HEK293 (cell line): ENCODE data around the gene PIP5KL1.

Source experiments
- CTCF ChIA-PET: fragments of 350-600 bp; formaldehyde crosslinking; extraction: SDS; loops from one replicate; lab custom pipeline; 2021; ENCODE audit warnings: antibody characterized with exemption; lab: Yijun Ruan, JAX
- POLR2A ChIA-PET: fragments of 300-600 bp; formaldehyde crosslinking; extraction: SDS; loops from one replicate; lab custom pipeline; 2020; ENCODE audit warnings: antibody characterized with exemption, inconsistent platforms; lab: Yijun Ruan, JAX
- H3K27ac ChIP-seq: fragments of 200-500 bp; sonication (Bioruptor generic); 2 replicates; pipeline ENCODE4 v1.5.1; 2014; ENCODE audit warnings: low read depth, low read length, control low read depth, inconsistent platforms; ENCODE audit errors: extremely low read depth
- H3K36me3 ChIP-seq, 2 experiments: fragments of 200-500 bp in 1 of 2; sonication (Bioruptor generic) in 1 of 2; 1 replicate in 1 of 2; 2 replicates in 1 of 2; pipeline ENCODE4 v1.5.1; 2014 to 2017; ENCODE audit warnings: inconsistent platforms in 2 of 2, low read length in 2 of 2; ENCODE audit not compliant: control insufficient read depth in 2 of 2, insufficient read depth in 1 of 2
- H3K4me1 ChIP-seq: fragments of 200-500 bp; sonication (Bioruptor generic); 2 replicates; pipeline ENCODE4 v1.5.1; 2014; ENCODE audit warnings: mild to moderate bottlenecking, low read length, inconsistent platforms; ENCODE audit not compliant: control insufficient read depth, insufficient read depth
- H3K4me3 ChIP-seq: 2 replicates; pipeline ENCODE4 v1.5.1; 2011; ENCODE audit warnings: low read depth, mild to moderate bottlenecking, control low read depth, low read length, moderate library complexity
- H3K9me3 ChIP-seq: fragments of 200-500 bp; sonication (Bioruptor generic); 2 replicates; pipeline ENCODE4 v1.5.1; 2014; ENCODE audit warnings: low read depth, low read length, inconsistent platforms; ENCODE audit not compliant: control insufficient read depth, insufficient read depth
- BCL11A ChIP-seq: fragments of 450-650 bp; formaldehyde crosslinking; IDR thresholded peaks from 2 replicates; pipeline ENCODE4 v1.5.1; 2016; ENCODE audit warnings: low read depth, missing biosample characterization, missing genetic modification characterization
- HOXA7 ChIP-seq: sonication (generic); formaldehyde crosslinking; IDR thresholded peaks from 2 replicates; pipeline ENCODE4 v1.8.1; 2022; ENCODE audit warnings: missing genetic modification reagents, borderline replicate concordance
- MZF1 ChIP-seq: fragments of 450-650 bp; formaldehyde crosslinking; IDR thresholded peaks from 2 replicates; pipeline ENCODE4 v1.5.1; 2017; ENCODE audit warnings: missing biosample characterization, missing genetic modification characterization, borderline replicate concordance
- SP3 ChIP-seq: fragments of 450-650 bp; formaldehyde crosslinking; IDR thresholded peaks from 2 replicates; pipeline ENCODE4 v1.5.1; 2016; ENCODE audit warnings: missing biosample characterization, missing genetic modification characterization
- ZBTB48 ChIP-seq: fragments of 450-650 bp; formaldehyde crosslinking; IDR thresholded peaks from 2 replicates; pipeline ENCODE4 v1.5.1; 2016; ENCODE audit warnings: missing biosample characterization, missing genetic modification characterization
- ZFP41 ChIP-seq: fragments of 450-650 bp; formaldehyde crosslinking; IDR thresholded peaks from 2 replicates; pipeline ENCODE4 v1.5.1; 2016; ENCODE audit warnings: missing biosample characterization, missing genetic modification characterization, borderline replicate concordance
- ZIC2 ChIP-seq: fragments of 450-650 bp; formaldehyde crosslinking; IDR thresholded peaks from 2 replicates; pipeline ENCODE4 v1.5.1; 2016; ENCODE audit warnings: missing biosample characterization, missing genetic modification characterization
- ZNF140 ChIP-seq: fragments of 450-650 bp; formaldehyde crosslinking; IDR thresholded peaks from 2 replicates; pipeline ENCODE4 v1.5.1; 2016; ENCODE audit warnings: missing biosample characterization, missing genetic modification characterization
- ZNF155 ChIP-seq: fragments of 450-650 bp; formaldehyde crosslinking; IDR thresholded peaks from 2 replicates; pipeline ENCODE4 v1.5.1; 2016; ENCODE audit warnings: missing biosample characterization, missing genetic modification characterization
- ZNF157 ChIP-seq: fragments of 450-650 bp; formaldehyde crosslinking; IDR thresholded peaks from 2 replicates; pipeline ENCODE4 v1.5.1; 2016; ENCODE audit warnings: missing biosample characterization, missing genetic modification characterization
- ZNF169 ChIP-seq: fragments of 450-650 bp; formaldehyde crosslinking; IDR thresholded peaks from 2 replicates; pipeline ENCODE4 v1.5.1; 2016; ENCODE audit warnings: missing biosample characterization, missing genetic modification characterization
- ZNF26 ChIP-seq: fragments of 450-650 bp; formaldehyde crosslinking; IDR thresholded peaks from 2 replicates; pipeline ENCODE4 v1.5.1; 2016; ENCODE audit warnings: missing biosample characterization, missing genetic modification characterization
- ZNF280C ChIP-seq: fragments of 450-650 bp; formaldehyde crosslinking; IDR thresholded peaks from 2 replicates; pipeline ENCODE4 v1.5.1; 2016; ENCODE audit warnings: missing biosample characterization, missing genetic modification characterization
- ZNF302 ChIP-seq: fragments of 450-650 bp; formaldehyde crosslinking; IDR thresholded peaks from 2 replicates; pipeline ENCODE4 v1.5.1; 2016; ENCODE audit warnings: missing biosample characterization, missing genetic modification characterization, low read depth
- ZNF366 ChIP-seq: fragments of 450-650 bp; formaldehyde crosslinking; conservative IDR thresholded peaks from 2 replicates; pipeline ENCODE4 v1.5.1; 2016; ENCODE audit warnings: missing biosample characterization, missing genetic modification characterization
- ZNF549 ChIP-seq: fragments of 450-650 bp; IDR thresholded peaks from 2 replicates; pipeline ENCODE4 v1.5.1; 2018; ENCODE audit warnings: missing biosample characterization, missing genetic modification characterization, mild to moderate bottlenecking, inconsistent platforms, moderate library complexity
- ZNF558 ChIP-seq: fragments of 450-650 bp; formaldehyde crosslinking; IDR thresholded peaks from 2 replicates; pipeline ENCODE4 v1.5.1; 2016; ENCODE audit warnings: missing biosample characterization, missing genetic modification characterization
- ZNF580 ChIP-seq: fragments of 450-650 bp; formaldehyde crosslinking; IDR thresholded peaks from 2 replicates; pipeline ENCODE4 v1.5.1; 2016; ENCODE audit warnings: missing biosample characterization, missing genetic modification characterization
- ZNF623 ChIP-seq: fragments of 450-650 bp; formaldehyde crosslinking; IDR thresholded peaks from 2 replicates; pipeline ENCODE4 v1.5.1; 2016; ENCODE audit warnings: missing biosample characterization, missing genetic modification characterization
- ZNF626 ChIP-seq: fragments of 450-650 bp; sonication (Bioruptor Pico); formaldehyde crosslinking; IDR thresholded peaks from 2 replicates; pipeline ENCODE4 v1.5.1; 2018; ENCODE audit warnings: missing biosample characterization, missing genetic modification characterization, inconsistent platforms
- ZNF670 ChIP-seq: fragments of 450-650 bp; formaldehyde crosslinking; IDR thresholded peaks from 2 replicates; pipeline ENCODE4 v1.5.1; 2016; ENCODE audit warnings: missing biosample characterization, missing genetic modification characterization, low read depth
- ZNF707 ChIP-seq: fragments of 450-650 bp; formaldehyde crosslinking; IDR thresholded peaks from 2 replicates; pipeline ENCODE4 v1.5.1; 2016; ENCODE audit warnings: missing biosample characterization, missing genetic modification characterization
- ZNF830 ChIP-seq: fragments of 450-650 bp; IDR thresholded peaks from 2 replicates; pipeline ENCODE4 v1.5.0; 2018; ENCODE audit warnings: missing biosample characterization, missing genetic modification characterization, low read depth, mild to moderate bottlenecking, moderate library complexity
- ZNF843 ChIP-seq: fragments of 450-650 bp; formaldehyde crosslinking; IDR thresholded peaks from 2 replicates; pipeline ENCODE4 v1.5.1; 2016; ENCODE audit warnings: missing biosample characterization, missing genetic modification characterization
- ZSCAN30 ChIP-seq: fragments of 450-650 bp; IDR thresholded peaks from 2 replicates; pipeline ENCODE4 v1.5.1; 2018; ENCODE audit warnings: missing biosample characterization, mild to moderate bottlenecking, missing genetic modification characterization, moderate library complexity
- TF ChIP-seq, protein P1 (sequence below): fragments of 450-650 bp; formaldehyde crosslinking; IDR thresholded peaks from 2 replicates; pipeline ENCODE4 v1.5.1; 2016; ENCODE audit warnings: missing biosample characterization, missing genetic modification characterization, borderline replicate concordance
- TF ChIP-seq, protein P2 (sequence below): fragments of 450-650 bp; formaldehyde crosslinking; IDR thresholded peaks from 2 replicates; pipeline ENCODE4 v1.5.1; 2016; ENCODE audit warnings: missing biosample characterization, missing genetic modification characterization

PIP5KL1 gene

DNA sequence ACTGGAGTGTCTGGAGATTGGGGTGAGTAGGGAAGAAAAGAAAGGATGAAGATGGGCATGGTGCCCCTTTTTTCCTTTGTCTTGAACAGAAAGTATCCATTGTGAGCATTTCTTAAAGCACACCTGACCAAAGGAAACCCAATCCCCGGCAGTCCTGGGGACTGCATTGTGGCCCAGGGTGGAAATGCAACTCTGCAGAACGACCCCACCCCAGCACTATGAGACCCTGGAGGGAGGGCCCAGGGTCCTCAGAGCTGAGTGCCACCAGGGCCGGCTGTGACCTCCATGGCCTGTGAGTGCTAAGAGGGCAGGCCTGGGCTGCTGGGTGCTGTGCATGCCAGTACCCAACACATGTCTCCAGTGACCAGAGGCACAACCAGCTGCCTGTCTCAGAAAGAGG is 31.7 kb upstream of the PIP5KL1 start (continued):
- TF ChIP-seq, protein P1, sequence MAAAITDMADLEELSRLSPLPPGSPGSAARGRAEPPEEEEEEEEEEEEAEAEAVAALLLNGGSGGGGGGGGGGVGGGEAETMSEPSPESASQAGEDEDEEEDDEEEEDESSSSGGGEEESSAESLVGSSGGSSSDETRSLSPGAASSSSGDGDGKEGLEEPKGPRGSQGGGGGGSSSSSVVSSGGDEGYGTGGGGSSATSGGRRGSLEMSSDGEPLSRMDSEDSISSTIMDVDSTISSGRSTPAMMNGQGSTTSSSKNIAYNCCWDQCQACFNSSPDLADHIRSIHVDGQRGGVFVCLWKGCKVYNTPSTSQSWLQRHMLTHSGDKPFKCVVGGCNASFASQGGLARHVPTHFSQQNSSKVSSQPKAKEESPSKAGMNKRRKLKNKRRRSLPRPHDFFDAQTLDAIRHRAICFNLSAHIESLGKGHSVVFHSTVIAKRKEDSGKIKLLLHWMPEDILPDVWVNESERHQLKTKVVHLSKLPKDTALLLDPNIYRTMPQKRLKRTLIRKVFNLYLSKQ (tag by site-specific recombination) = no peak
- TF ChIP-seq ZSCAN30 (tag by site-specific recombination) = no peak
- TF ChIP-seq, protein P2, sequence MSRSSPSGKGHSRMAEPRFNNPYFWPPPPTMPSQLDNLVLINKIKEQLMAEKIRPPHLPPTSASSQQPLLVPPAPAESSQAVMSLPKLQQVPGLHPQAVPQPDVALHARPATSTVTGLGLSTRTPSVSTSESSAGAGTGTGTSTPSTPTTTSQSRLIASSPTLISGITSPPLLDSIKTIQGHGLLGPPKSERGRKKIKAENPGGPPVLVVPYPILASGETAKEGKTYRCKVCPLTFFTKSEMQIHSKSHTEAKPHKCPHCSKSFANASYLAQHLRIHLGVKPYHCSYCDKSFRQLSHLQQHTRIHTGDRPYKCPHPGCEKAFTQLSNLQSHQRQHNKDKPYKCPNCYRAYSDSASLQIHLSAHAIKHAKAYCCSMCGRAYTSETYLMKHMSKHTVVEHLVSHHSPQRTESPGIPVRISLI (tag by site-specific recombination) = no peak
- no peak for TF ChIP-seq ZNF302 (tag by site-specific recombination)
- TF ChIP-seq ZNF558 = no peak
- no peak for TF ChIP-seq HOXA7
- no peak for TF ChIP-seq ZBTB48 (tag by site-specific recombination)
- TF ChIP-seq ZNF830 = no peak
- TF ChIP-seq ZNF843 (tag by site-specific recombination) = no peak

- H3K4me3 ChIP-seq = no peak overlapping the region
- no peaks in the 10 kb centered on the region for H3K9me3 ChIP-seq
- no peak overlapping the region for H3K27ac ChIP-seq
- CTCF ChIA-PET = interaction anchor here (0.8 kb wide), 1 partner anchor 19 kb away, joined by 3 read pairs; no protein-coding TSS in a partner anchor
- no peaks in the 10 kb centered on the region for H3K36me3 ChIP-seq
- TF ChIP-seq ZNF626 (tag by site-specific recombination) (no peak), ZNF623 (peak; percentile 97), ZNF26 (tag by site-specific recombination) (no peak), ZIC2 (tag by site-specific recombination) (peak; percentile 36; the same call in 1 of the 2 replicates), ZNF580 (tag by site-specific recombination) (0 out of 2 replicates have a peak, but pooled peaks have one; percentile 17), ZNF157 (tag by site-specific recombination) (no peak)
- POLR2A ChIA-PET = no interaction called here
- peaks cover 7% of the 10 kb centered on the region for H3K4me1 ChIP-seq
Observed at GRCh38 chr9:127961613-127962155, 31.1 kb upstream of the PIP5KL1 start.

DNA sequence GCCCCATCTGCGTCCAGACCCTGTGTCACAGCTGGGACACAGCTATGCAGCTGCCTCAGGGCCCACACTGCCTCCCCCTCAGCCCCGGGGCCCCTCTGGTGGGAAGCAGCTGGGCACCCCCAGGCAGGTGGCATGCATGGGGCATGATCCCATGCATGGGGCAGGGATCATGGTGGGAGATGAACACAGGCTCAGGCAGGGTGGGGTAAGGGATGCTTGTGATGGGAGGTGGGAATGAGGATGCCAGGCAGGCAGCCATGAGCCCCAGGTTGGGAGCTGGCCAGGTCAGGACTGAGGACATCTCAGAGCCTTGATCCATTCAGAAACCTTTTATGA is 30.5 kb upstream of the PIP5KL1 start:
- H3K36me3 ChIP-seq = no peaks in the 10 kb centered on the region
- no peaks in the 10 kb centered on the region for H3K9me3 ChIP-seq
- no peak overlapping the region for H3K4me3 ChIP-seq
- CTCF ChIA-PET = interaction anchor here (1.3 kb wide), 1 partner anchor 14 kb away, joined by 6 read pairs; no protein-coding TSS in a partner anchor
- peaks cover 7% of the 10 kb centered on the region for H3K4me1 ChIP-seq
- POLR2A ChIA-PET = no interaction called here
- no peak overlapping the region for H3K27ac ChIP-seq
- TF ChIP-seq ZNF549 = no peak
- no peak for TF ChIP-seq SP3 (tag by site-specific recombination)
- no peak for TF ChIP-seq MZF1 (tag by site-specific recombination)
- no peak for TF ChIP-seq ZNF155 (tag by site-specific recombination)
- TF ChIP-seq ZNF169 = no peak
- no peak for TF ChIP-seq ZNF707 (tag by site-specific recombination)
- TF ChIP-seq, protein P1 (tag by site-specific recombination) = no peak
- no peak for TF ChIP-seq ZFP41 (tag by site-specific recombination)
- no peak for TF ChIP-seq ZNF366 (tag by site-specific recombination)
- no peak for TF ChIP-seq ZNF670 (tag by site-specific recombination)
- no peak for TF ChIP-seq ZNF140 (tag by site-specific recombination)
- TF ChIP-seq ZNF280C = no peak
- TF ChIP-seq BCL11A (tag by site-specific recombination) = no peak
